ENCODE data around the gene IFT74. TPM values are rescaled to one million over a fixed set of nuclear protein-coding genes. Genes with fewer than 3 reads are reported as not detected.
A peak's percentile ranks its signal among the peaks of the same experiment; 100 is the strongest.

IFT74 gene
- 10 to 100 TPM; 12.1 to 39.2 (median 20.5) TPM for total RNA-seq
- polyA plus RNA-seq: 10 to 100 TPM; 15.1 to 29.8 (median 18.5) TPM
- long read RNA-seq, donor 1, partial matches to known transcripts: 0 of 4 reads
- long read RNA-seq, donor 1, other reads (novel, unspliced or antisense): 0 of 4 reads
- long read RNA-seq, donor 2, partial matches to known transcripts: 0 of 3 reads
- long read RNA-seq, donor 2, other reads (novel, unspliced or antisense): 0 of 3 reads
- long read RNA-seq, donor 3, partial matches to known transcripts: 0 of 3 reads
- long read RNA-seq, donor 3, other reads (novel, unspliced or antisense): 0 of 3 reads
- long read RNA-seq, donor 4, transcript IFT74-201 (20 exons, 2,160 nt): major isoform, 6 of 30 reads
- long read RNA-seq, donor 4, partial matches to known transcripts: 23 of 30 reads
- long read RNA-seq, donor 4, other reads (novel, unspliced or antisense): 1 of 30 reads
- long read RNA-seq, donor 5, transcript IFT74-201 (20 exons, 2,160 nt): major isoform, 14 of 23 reads
- long read RNA-seq, donor 5, partial matches to known transcripts: 3 of 23 reads
- long read RNA-seq, donor 5, other reads (novel, unspliced or antisense): 6 of 23 reads
- long read RNA-seq, donor 6, partial matches to known transcripts: 14 of 19 reads
- long read RNA-seq, donor 6, other reads (novel, unspliced or antisense): 2 of 19 reads
- long read RNA-seq, donor 7: 0 reads
- long read RNA-seq, donor 8, transcript IFT74-201 (20 exons, 2,160 nt): major isoform, 8 of 8 reads
- long read RNA-seq, donor 8, partial matches to known transcripts: 0 of 8 reads
- long read RNA-seq, donor 8, other reads (novel, unspliced or antisense): 0 of 8 reads
- long read RNA-seq, donor 9, partial matches to known transcripts: 0 of 2 reads
- long read RNA-seq, donor 9, other reads (novel, unspliced or antisense): 0 of 2 reads
- long read RNA-seq, donor 10, transcript IFT74-201 (20 exons, 2,160 nt): major isoform, 5 of 5 reads
- long read RNA-seq, donor 10, partial matches to known transcripts: 0 of 5 reads
- long read RNA-seq, donor 10, other reads (novel, unspliced or antisense): 0 of 5 reads

GRCh38 chr9:26955921-26956859 is at the start of gene IFT74:
Gene IFT74, plus strand, starts transcription at chr9:26956412. Its CDS starts 5,556 bp downstream, at chr9:26961968.
- intact Hi-C loops (cut with DNase I): no loop called here
- Histone ChIP-seq H3K9me3 (replicated peaks in 1 of 3) (no peaks in the 10 kb centered on the region), H3K36me3 (replicated peaks in 1 of 2) (no peaks in the 10 kb centered on the region), H3K27me3 (no peaks in the 10 kb centered on the region), H3K4me3 (peak within 1 kb of the TSS in 3 of 4 donors; percentile 40 to 69 (median 51)), H3K27ac (peak within 1 kb of the TSS; percentile 86 to 95 (median 91)), H3K4me1 (replicated peaks in 1 of 2) (peaks cover 0 to 25% of the 10 kb centered on the region in 2 donors)
- WGBS, 4 donors: 0 to 1% (median 1%) methylated on average over 38 to 53 of the region's 53 CpGs
- peak; percentile 99 for DNase-seq
- TF ChIP-seq POLR2A (IDR thresholded peaks at IDR 0.05) (peak; percentile 63 to 86), CTCF (IDR thresholded peaks at IDR 0.05) (peak in 1 of 6 experiments; percentile 2)

- WGBS, 4 donors: 91 to 100% (median 95%) methylated on average over 2 of the region's 2 CpGs
- intact Hi-C loops (cut with DNase I): no loop called here
- H3K27me3 ChIP-seq: no peaks in the 10 kb centered on the region
- H3K4me1 ChIP-seq (replicated peaks in 1 of 2): peaks cover 3 to 10% of the 10 kb centered on the region in 2 donors
- H3K36me3 ChIP-seq (replicated peaks in 1 of 2): peaks cover 0 to 42% of the 10 kb centered on the region in 2 donors
- H3K27ac ChIP-seq: no peak overlapping the region
- TF ChIP-seq POLR2A (IDR thresholded peaks at IDR 0.05) (no peak), CTCF (IDR thresholded peaks at IDR 0.05) (no peak)
- no peaks in the 10 kb centered on the region for H3K9me3 ChIP-seq (replicated peaks in 1 of 3)
- DNase-seq: no peak
- H3K4me3 ChIP-seq: no peak overlapping the region
These were observed 43.0 kb upstream of the IFT74 start for GRCh38 chr9:26913138-26913668.

- no peak for DNase-seq
- Histone ChIP-seq H3K4me3 (no peak overlapping the region), H3K27me3 (no peaks in the 10 kb centered on the region), H3K36me3 (replicated peaks in 1 of 2) (peaks cover 0 to 86% of the 10 kb centered on the region in 2 donors), H3K27ac (no peak overlapping the region), H3K4me1 (replicated peaks in 1 of 2) (no peaks in the 10 kb centered on the region), H3K9me3 (replicated peaks in 1 of 3) (no peaks in the 10 kb centered on the region)
- no peak for TF ChIP-seq POLR2A (IDR thresholded peaks at IDR 0.05)
- no peak for TF ChIP-seq CTCF (IDR thresholded peaks at IDR 0.05)
- 42 to 60% (median 53%) methylated on average over 1 of the region's 1 CpG for WGBS, 4 donors
- intact Hi-C loops (cut with DNase I): no loop called here
These were observed 36.5 kb upstream of the IFT74 start for GRCh38 chr9:26919698-26920097.

All from adrenal gland (tissue), 19 donors.